IPS-18c (cell line): ENCODE results near the gene RPUSD4.

Experiments
- H3K4me3 ChIP-seq: 2 replicates; pipeline ENCODE4 v1.7.0; 2013; ENCODE audit warnings: low read depth, mild to moderate bottlenecking, low read length, moderate library complexity; ENCODE audit not compliant: insufficient read depth
- H3K9me3 ChIP-seq: one replicate; pipeline ENCODE4 v1.6.1; 2013; ENCODE audit warnings: mild to moderate bottlenecking, low read length, moderate library complexity; ENCODE audit not compliant: control insufficient read depth, insufficient read depth

The RPUSD4 gene

DNA sequence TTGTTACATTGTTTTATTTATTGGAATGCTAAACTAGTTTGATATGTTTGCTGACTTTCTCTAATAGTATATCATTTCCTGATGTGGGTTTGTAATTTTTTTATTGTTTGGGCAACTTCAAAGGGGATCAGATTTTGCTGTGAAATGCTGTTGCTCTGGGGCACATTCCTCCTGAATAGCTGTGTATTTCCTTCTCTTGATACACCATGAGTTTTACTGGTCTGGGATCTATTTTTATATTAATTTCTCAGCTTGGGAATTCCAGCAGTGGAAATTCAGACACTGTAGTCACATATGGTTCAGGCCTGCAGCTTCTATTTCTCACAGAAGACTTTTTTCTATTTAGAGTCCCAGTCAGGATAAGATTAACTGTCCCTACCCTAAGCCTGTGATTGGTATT is 58.9 kb downstream of the RPUSD4 start:
- Histone ChIP-seq H3K4me3 (no peak overlapping the region), H3K9me3 (no peaks in the 10 kb centered on the region)

DNA sequence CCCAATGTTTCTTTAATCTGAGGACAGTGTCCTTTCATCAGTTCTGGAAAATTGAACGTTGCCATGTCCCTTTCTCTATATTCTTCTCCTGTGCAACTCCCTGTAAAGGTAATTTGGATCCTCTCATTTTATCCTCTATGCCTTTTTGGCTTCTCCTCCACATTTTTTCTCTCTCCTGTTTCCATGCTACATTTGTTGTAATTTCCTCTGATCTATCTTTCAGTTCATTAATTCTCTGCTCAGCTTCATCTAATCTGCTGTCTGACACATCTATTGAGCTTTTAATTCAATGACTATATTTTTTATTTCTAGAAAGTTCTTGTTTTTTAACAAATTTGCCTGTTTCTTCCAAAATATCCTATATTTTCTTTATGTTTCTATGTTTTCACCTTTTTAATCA is 59.3 kb downstream of the RPUSD4 start:
- H3K9me3 ChIP-seq, result no peaks in the 10 kb centered on the region
- no peak overlapping the region for H3K4me3 ChIP-seq
